Measurements from ENCODE around the gene ASCL3.
"Not testable (repeated sequence)": the region's sequence is repeated elsewhere in the genome, so short reads cannot be mapped to it uniquely, and the experiment has no call there.

ASCL3 gene

DNA sequence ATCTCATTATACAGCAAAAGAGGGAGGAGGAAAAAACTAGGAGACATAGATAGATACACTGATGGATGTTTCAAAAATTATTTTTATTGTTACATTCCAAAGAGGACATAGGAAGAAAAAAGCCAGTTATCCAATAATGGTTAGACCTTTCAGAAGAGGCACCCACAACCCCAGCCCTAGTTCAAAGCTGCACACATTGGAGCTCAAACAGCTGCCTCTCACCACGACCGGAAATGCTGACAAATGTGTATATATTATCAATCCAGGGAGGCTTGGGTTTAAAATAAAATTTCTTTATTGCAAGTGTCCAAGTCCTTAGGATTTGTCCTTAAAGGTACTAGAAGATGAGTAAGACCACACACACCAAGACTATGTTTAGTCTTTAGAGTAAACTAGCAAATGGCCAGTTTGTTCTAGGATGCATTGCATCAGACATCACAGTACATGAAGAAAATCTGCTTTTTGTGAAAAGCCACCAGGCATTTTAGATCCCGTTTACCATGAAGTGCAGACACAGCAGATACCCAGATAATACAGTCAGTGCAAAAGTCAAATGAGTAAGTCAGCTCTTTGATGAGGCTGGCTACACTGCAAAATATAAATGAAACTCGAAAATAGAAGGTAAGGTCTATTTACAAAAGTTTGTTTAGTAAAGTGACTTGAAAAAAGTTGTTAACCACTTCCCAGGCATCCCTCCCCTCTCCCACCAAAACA is 4.6 kb upstream of the ASCL3 start:
- DNase-seq = no peak

DNA sequence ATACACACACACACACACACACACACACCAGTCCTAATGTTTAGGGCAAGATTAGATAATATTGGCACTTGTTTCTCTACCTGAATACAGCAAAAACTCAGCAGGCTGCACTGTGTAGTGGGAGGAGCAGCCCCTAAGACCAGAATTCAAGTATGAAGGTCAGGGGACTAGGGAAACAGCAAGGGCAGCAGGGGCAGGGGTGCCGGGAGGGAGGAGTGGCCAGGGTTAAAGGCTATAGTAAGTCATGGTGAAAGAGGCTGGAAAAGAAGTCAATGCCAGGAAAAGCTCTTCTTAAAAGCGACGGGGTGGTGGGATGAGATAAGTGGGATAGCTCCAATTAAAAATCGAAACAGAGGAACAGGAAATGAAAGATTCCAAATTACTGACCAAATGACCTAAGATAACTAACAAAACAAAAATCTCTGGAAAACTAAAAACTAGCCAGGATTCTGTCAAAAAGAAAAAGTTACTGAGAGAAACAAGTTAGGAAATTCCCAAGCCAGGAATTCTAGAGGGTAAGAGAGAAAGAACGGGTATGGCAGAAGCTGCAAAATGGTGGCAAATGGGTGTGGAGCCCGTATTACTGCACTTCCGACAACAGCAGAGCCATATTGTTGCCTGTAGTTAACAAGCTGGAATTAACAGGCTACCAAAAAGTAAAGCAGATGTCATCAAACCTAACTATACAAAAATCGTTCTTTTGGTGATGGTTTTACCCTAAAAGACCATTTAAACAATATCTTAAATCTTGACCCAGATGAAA is 1.3 kb downstream of the ASCL3 start:
- no peak for DNase-seq

DNA sequence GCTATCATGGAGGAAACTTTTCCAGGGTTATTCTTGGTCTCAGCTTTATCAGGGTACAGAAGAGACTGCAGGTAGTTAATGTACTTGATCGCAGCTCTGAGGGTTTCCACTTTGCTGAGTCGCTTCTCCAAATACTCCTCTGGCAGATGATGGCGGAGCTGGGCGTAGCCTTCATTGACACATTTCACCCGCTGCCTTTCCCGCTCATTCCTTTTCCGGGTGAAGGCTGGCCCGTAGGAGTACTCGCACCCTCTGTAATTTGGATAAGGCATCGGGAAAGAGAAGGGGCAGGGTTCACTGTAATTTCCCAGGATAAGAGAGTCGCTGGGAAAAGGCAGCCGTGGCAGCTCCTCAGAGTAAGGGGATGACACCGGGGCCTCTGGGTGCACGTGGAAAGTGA is 5.2 kb downstream of the ASCL3 start:
- DNase-seq = no peak

DNA sequence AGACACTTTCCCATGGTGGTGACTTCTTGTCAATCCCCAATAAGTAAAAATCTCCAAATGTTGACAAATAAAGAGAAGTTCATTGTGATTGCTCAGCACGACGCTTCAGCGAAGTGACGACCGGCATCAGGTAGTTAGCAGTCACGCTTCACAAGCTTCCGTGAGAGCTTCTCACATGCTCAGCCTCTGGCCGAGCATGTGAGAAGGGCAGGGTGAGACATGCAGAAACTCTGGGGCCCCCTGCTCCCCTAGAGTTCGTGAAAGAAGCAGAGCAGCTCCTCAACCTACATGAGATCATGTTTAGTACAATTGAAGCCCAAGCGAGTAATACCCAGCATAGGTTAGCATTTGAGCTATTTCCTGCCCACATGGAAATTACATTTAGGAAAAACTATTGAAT is 5.7 kb downstream of the ASCL3 start:
- DNase-seq = peak; percentile 10

DNA sequence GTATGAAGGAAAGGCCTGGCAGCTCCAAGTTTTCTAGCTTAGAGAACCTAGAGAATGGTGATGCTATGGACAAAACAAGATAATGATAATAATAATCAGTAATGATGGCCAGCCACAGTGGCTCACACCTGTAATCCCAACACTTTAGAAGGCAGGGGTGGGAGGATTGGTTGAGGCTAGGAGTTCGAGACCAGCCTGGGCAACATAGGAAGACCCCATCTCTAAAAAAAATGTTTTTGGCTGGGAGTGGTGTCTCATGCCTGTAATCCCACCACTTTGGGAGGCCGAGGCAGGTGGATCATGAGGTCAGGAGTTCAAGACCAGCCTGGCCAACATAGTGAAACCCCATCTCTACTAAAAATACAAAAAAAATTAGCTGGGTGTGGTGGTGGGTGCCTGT is 7.0 kb downstream of the ASCL3 start:
- not testable (repeated sequence) for DNase-seq

GRCh38 chr11:8934742-8935488 is 7.9 kb downstream of the ASCL3 start:
- no peak for DNase-seq

DNA sequence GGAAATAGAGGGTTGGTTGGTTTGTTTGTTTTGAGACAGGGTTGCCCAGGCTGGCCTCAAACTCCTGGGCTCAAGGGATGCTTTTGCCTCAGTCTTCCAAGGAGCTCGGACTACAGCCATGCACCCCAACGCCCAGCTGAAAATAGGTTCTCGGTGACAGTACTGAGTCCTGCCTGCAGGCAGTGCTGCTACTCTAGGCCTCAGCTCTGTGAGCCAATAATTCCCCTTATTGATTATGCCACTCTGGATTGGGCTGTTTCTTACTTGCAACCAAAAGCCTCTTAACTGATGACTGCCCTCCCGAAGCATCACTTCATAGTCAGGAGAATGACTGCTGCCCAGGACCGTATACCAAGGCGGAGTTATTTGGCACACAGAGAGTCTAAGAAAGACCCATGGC is 8.9 kb downstream of the ASCL3 start:
- no peak for DNase-seq

- DNase-seq = no peak
These were observed 10.1 kb downstream of the ASCL3 start, which contains the start of gene C11orf16 for GRCh38 chr11:8932564-8933180. Gene C11orf16, minus strand, starts transcription at chr11:8932947. Its CDS starts 639 bp downstream, at chr11:8932308.

GRCh38 chr11:8930456-8931175 is 12.2 kb downstream of the ASCL3 start:
- no peak for DNase-seq

GRCh38 chr11:8928981-8929615 is 13.7 kb downstream of the ASCL3 start:
- no peak for DNase-seq

DNA sequence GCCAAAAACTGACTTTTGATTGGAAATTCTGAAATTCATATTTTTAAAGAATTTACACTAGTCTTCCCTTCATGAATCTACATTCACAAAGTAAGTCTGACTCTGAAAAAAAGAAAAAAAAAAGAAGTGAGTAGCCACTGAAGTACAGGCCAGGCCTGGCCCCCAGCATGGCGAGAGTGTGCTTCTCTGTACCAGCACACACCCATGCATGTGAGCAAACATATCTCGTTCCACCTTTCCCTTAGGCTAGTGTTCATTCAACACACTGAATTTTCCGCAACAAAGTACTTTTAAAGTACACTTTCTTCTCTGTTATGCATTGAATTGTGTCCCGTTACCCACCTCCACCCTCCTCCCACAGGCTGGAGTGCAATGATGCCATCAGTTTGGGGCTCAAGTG is 14.6 kb downstream of the ASCL3 start:
- no peak for DNase-seq

GRCh38 chr11:8927233-8927632 is 15.6 kb downstream of the ASCL3 start:
- no peak for DNase-seq

GRCh38 chr11:8926236-8926635 is 16.6 kb downstream of the ASCL3 start:
- DNase-seq = no peak

DNA sequence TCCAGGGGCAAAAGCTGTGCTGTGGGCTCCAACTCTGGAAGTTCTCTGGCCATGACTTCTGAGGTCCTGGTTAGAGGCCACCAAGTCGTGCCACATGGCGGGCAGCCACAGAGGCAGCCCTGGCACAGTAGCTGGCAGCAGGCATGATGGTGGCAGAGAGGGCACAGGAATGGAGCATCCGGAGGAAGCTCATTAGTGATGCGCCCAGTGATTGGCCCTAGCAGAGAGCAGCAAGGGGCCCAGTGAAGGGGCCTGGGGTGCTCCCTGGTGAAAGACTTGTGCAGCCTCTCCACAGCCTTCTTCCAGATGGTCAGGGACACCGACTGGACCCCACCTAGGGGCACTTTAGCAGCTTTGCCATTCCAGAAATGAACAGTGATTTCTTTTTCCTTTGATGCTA is 17.1 kb downstream of the ASCL3 start:
- DNase-seq = no peak

DNA sequence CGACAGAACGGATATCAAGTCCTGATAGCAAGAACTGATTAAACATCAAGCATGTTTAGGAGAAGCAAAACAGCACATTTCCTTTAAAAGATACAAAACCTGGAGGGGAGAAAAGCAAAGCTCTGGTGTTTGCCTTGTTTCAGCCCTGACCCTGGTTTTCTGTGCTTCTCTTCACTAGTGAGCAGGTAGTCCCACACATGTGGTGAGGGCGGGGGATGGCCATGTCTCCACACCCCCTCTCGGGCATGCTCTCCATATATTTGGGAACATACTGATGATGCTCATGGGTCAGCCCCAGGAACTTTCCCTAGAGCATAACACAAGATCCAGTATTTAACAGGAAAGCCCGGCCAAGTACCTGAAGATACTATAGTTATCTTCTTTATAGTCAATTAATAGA is 20.1 kb downstream of the ASCL3 start:
- no peak for DNase-seq

DNA sequence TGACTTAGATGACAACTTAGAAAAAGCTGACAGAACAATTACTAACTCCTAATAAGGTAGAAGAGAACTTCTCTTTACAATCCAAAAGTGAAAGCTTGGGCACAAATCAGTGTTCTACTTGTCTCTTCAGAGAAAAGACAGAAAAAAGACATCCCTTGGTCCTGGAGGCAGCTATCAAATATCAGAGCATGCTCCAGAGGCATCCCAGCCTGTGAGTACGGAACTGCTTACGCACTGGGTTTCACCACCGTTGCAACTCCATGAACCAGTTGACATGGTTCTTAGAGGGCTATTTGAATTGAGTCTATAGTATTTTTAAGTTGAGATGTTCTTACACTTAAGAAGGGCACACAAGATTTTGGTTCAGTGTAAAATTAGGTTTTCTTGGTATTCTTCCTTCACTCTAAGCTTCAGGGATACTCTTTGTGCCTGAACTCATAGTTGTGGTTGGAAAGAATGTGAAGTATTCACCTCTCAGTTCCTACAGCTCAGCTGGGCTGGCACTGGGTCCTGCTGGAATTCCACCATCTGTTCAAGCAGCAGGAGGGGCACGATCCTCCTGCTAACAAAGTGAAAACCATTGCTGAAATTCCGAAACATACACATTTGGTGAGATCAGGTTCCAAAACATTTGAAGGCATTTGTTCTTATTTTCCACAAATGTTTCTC is 25.5 kb downstream of the ASCL3 start:
- no peak for DNase-seq

GRCh38 chr11:8914661-8915018 is 28.2 kb downstream of the ASCL3 start:
- no peak for DNase-seq

DNA sequence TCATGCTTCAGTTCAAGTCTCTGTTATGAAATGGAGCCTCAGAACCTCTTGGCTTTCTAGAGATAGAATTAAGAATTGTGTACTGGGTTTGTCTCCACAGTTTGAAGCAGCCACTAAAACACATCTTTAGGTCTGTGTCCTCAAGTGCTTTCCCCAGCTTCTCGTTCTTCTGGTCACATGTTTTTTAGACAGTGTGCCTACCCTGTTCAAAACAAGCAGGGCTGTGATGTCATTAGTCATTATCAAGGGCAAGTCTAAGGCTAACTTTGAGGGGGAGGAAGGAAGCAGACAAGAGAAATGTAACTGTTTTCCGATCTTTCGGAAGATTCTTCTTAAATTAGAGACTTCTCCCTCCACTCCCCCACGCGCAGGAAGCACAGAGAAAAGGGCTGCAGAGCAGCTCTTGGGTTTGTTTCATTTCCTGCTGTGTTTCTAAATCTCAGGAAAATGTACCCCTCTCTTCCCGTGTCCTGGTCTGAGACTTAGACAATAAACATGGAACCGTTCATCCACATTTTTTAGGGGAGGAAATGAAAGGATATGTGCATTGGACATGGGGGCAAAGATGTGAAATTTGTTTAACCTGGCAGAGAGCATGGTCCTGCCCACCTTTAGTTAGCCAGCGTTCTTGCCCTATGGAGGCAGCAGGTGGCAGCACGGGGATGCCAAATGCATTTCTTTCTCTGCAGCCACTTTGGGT is 28.7 kb downstream of the ASCL3 start:
- DNase-seq = peak; percentile 59

DNA sequence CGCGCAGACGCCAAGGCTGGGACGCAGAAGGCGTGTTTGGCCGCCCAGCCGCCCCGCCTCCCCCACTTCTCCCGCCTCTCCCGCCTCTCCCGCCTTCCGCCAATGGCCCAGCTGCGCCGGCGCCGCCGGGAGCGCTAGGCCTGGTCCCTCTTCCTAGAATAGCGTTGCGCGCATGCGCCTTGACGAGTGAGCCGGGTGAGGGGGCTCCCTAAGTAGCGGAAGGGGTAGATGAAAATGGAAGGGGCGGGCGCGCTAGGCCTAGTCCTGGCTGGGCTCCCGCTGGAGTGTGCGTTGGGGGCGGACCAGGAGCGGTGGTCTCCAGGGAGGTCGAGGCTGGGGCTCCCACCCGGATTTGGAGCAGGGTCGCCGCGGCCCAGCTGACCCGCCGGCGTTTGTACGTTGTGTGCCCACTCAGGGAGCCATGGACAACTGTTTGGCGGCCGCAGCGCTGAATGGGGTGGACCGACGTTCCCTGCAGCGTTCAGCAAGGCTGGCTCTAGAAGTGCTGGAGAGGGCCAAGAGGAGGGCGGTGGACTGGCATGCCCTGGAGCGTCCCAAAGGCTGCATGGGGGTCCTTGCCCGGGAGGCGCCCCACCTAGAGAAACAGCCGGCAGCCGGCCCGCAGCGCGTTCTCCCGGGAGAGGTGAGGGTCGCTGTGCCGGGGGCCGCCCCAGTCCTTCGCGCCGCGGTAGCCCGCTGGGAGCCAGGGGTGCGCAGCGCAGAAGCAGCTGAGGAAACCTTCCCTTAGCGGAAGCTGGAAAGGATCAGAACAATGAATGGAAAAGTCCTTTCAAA is 31.6 kb downstream of the ASCL3 start, which contains the start of gene AKIP1:
Gene AKIP1 (plus strand): TSS at position 161 of the 795 bp plus-strand sequence. CDS start 261 bp downstream, at position 422.
- peak; percentile 95 for DNase-seq

- DNase-seq = no peak
These were observed 32.2 kb downstream of the ASCL3 start for GRCh38 chr11:8910649-8911026.
